Peyer's patch (tissue), 4 donors: ENCODE data around the gene MCOLN1.

Source experiments
- CTCF ChIP-seq, 6 experiments: fragments of 450-650 bp in 4 of 6; fragments of 200-600 bp in 2 of 6; sonication (generic) in 1 of 6; IDR thresholded peaks; one replicate each; pipeline ENCODE4 v1.5.1; 2017 to 2019; ENCODE audit warnings: antibody characterized with exemption in 6 of 6, mild to moderate bottlenecking in 3 of 6, moderate library complexity in 1 of 6
- POLR2A ChIP-seq, 2 donors: fragments of 450-650 bp; IDR thresholded peaks; one replicate each; pipeline ENCODE4 v1.5.1; 2017; ENCODE audit warnings: antibody characterized with exemption in 2 of 2, mild to moderate bottlenecking in 2 of 2, moderate library complexity in 2 of 2

DNA sequence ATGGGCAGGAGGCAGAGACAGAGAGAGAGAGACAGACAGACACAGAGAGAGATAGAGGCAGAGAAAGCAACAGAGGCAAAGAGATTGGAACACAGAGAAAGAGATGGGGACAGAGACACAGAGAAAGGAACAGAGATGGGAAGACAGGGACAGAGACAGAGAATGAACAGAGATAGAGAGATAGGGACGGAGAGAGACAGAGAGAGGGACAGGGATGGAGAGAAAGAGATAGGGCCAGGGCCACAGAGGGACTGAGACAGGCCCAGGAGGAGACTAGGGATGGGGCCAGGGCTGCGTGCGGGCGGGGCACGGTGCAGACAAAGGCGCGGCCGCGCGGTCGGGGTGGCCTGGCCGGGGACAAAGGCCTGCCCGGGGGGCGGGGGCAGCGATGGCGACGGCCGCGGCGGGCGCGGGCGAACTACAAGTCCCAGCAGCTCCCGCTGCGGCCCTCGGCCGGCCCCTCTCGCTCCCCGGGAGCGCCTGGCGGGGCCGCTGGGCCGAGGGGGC is 6.7 kb upstream of the MCOLN1 start, which contains the start of gene ZNF358:
- TF ChIP-seq CTCF (IDR thresholded peaks at IDR 0.05) = no peak
- peak in 1 of 2 donors; percentile 34 for TF ChIP-seq POLR2A (IDR thresholded peaks at IDR 0.05)
